Transverse colon (tissue), 4 donors: ENCODE results near the gene RPE. TPM values are rescaled to one million over a fixed set of nuclear protein-coding genes. Genes with fewer than 3 reads are reported as not detected.

Experiments used
- DNase-seq: peaks from one replicate; pipeline ENCODE4 v3.0.0-alpha.2; 2019
- H3K27ac ChIP-seq, 4 donors: fragments of 200-600 bp; sonication (generic); 2 replicates each; pipeline ENCODE4 v1.5.1; 2016 to 2018; ENCODE audit warnings: inconsistent platforms in 4 of 4
- H3K27me3 ChIP-seq: fragments of 200-600 bp; sonication (generic); 2 replicates; pipeline ENCODE4 v1.5.1; 2017; ENCODE audit warnings: inconsistent platforms
- H3K36me3 ChIP-seq, 4 donors: fragments of 200-600 bp; sonication (generic); 2 replicates each; pipeline ENCODE4 v1.5.1; 2017 to 2019; ENCODE audit warnings: inconsistent platforms in 4 of 4
- H3K4me1 ChIP-seq, 4 donors: fragments of 200-600 bp; sonication (generic); 2 replicates each; pipeline ENCODE4 v1.5.1; 2017 to 2020; ENCODE audit warnings: inconsistent platforms in 4 of 4
- H3K4me3 ChIP-seq, 4 donors: fragments of 200-600 bp; sonication (generic); 1 replicate in 1 of 4; 2 replicates in 3 of 4; pipeline versions ENCODE4 v1.5.1 to v1.6.1; 2017 to 2019; ENCODE audit warnings: inconsistent platforms in 4 of 4
- H3K9me3 ChIP-seq, 2 donors: fragments of 200-600 bp; sonication (generic); 2 replicates each; pipeline ENCODE4 v1.5.1; 2017 to 2019; ENCODE audit warnings: inconsistent platforms in 2 of 2
- CTCF ChIP-seq, 5 experiments: fragments of 200-600 bp in 3 of 5; fragments of 450-650 bp in 2 of 5; sonication (generic) in 3 of 5; IDR thresholded peaks; 1 replicate in 2 of 5; 2 replicates in 3 of 5; pipeline ENCODE4 v1.5.1; 2016 to 2017; ENCODE audit warnings: antibody characterized with exemption in 5 of 5, inconsistent platforms in 3 of 5, mild to moderate bottlenecking in 2 of 5, moderate library complexity in 1 of 5
- EP300 ChIP-seq: sonication (generic); formaldehyde crosslinking; IDR thresholded peaks from one replicate; pipeline ENCODE4 v1.6.1; 2017; ENCODE audit warnings: antibody characterized with exemption, low read depth
- POLR2A ChIP-seq: fragments of 450-650 bp; IDR thresholded peaks from one replicate; pipeline ENCODE4 v1.6.1; 2016; ENCODE audit warnings: antibody characterized with exemption, mild to moderate bottlenecking, moderate library complexity
- POLR2AphosphoS5 ChIP-seq, 3 donors: sonication (generic); formaldehyde crosslinking; IDR thresholded peaks; one replicate each; pipeline ENCODE4 v1.6.1; 2016; ENCODE audit warnings: antibody characterized with exemption in 3 of 3
- WGBS, 2 donors: methylation state at CpG; one replicate each; pipeline ENCODE4 v1.1.5; 2018; ENCODE audit warnings: low coverage in 1 of 2; 5-methylcytosine and 5-hydroxymethylcytosine counted together
- in situ Hi-C, 4 donors: fragments of 200-750 bp; cut with MboI; loops; one replicate each; pipeline versions ENCODE4 v1.15.0 to v1.15.1; 2017; ENCODE audit warnings: low sequenced_read_pairs in 3 of 4, low pct_ligation_motif_present in 1 of 4, low pct_unique_long_range_greater_than_20kb in 1 of 4
- intact Hi-C: fragments of 100-400 bp; cut with DNase I; formaldehyde crosslinking; loops from one replicate; pipeline ENCODE4 v1.15.1; 2023; ENCODE audit warnings: low total_unique reads
- total RNA-seq, 4 donors: library from RNA; depleted of rRNA; stranded (reverse); fragments of >200 nt; gene quantifications; one replicate each; pipeline ENCODE4 v1.1.0, GENCODE V29; 2016

RPE gene
- total RNA-seq, 4 donors from 2014 or later, result 13.1 to 50.0 (median 30.1) TPM

GRCh38 chr2:210027608-210028007 lies 25.2 kb downstream of the RPE start:
- WGBS, 2 donors, result 91 to 100% methylated on average over 2 of the region's 2 CpGs
- H3K4me1 ChIP-seq, result no peaks in the 10 kb centered on the region
- H3K27ac ChIP-seq, result no peak overlapping the region
- no peaks in the 10 kb centered on the region for H3K27me3 ChIP-seq
- intact Hi-C loops, result no loop called here
- H3K36me3 ChIP-seq, result peaks cover 0 to 16% (median 3%) of the 10 kb centered on the region in 4 donors
- H3K4me3 ChIP-seq, result no peak overlapping the region
- no peak for TF ChIP-seq EP300
- TF ChIP-seq CTCF (IDR thresholded peaks at IDR 0.05), result no peak
- no peak for TF ChIP-seq POLR2A
- TF ChIP-seq POLR2AphosphoS5 (IDR thresholded peaks at IDR 0.05), result no peak
- no peak for DNase-seq
- in situ Hi-C loops, result no loop called here
- no peaks in the 10 kb centered on the region for H3K9me3 ChIP-seq

- DNase-seq, result no peak
- intact Hi-C loops (no loop called here), in situ Hi-C loops (no loop called here)
- H3K4me1 ChIP-seq, result no peaks in the 10 kb centered on the region
- H3K36me3 ChIP-seq, result peaks cover 0 to 11% (median under 1%) of the 10 kb centered on the region in 4 donors
- WGBS, 2 donors, result 61 to 81% methylated on average over 2 of the region's 2 CpGs
- H3K9me3 ChIP-seq, result no peaks in the 10 kb centered on the region
- no peak overlapping the region for H3K4me3 ChIP-seq
- H3K27ac ChIP-seq, result no peak overlapping the region
- H3K27me3 ChIP-seq, result no peaks in the 10 kb centered on the region
- TF ChIP-seq POLR2AphosphoS5 (IDR thresholded peaks at IDR 0.05) (no peak), CTCF (IDR thresholded peaks at IDR 0.05) (no peak), POLR2A (no peak), EP300 (no peak)
Observed at GRCh38 chr2:210028178-210028577, 25.7 kb downstream of the RPE start.

- WGBS, 2 donors, result 51 to 65% methylated on average over 2 of the region's 2 CpGs
- peaks cover 0 to under 1% (median 0%) of the 10 kb centered on the region in 4 donors for H3K36me3 ChIP-seq
- no peak for DNase-seq
- H3K4me1 ChIP-seq, result no peaks in the 10 kb centered on the region
- no peak overlapping the region for H3K4me3 ChIP-seq
- TF ChIP-seq POLR2AphosphoS5 (IDR thresholded peaks at IDR 0.05), result no peak
- TF ChIP-seq CTCF (IDR thresholded peaks at IDR 0.05), result no peak
- no peak for TF ChIP-seq EP300
- TF ChIP-seq POLR2A, result no peak
- H3K27ac ChIP-seq, result no peak overlapping the region
- intact Hi-C loops, result no loop called here
- H3K9me3 ChIP-seq, result no peaks in the 10 kb centered on the region
- in situ Hi-C loops, result no loop called here
- no peaks in the 10 kb centered on the region for H3K27me3 ChIP-seq
Observed at GRCh38 chr2:210034087-210034683, 31.7 kb downstream of the RPE start.

- Histone ChIP-seq H3K36me3 (no peaks in the 10 kb centered on the region), H3K27ac (no peak overlapping the region), H3K27me3 (no peaks in the 10 kb centered on the region), H3K4me3 (no peak overlapping the region), H3K9me3 (no peaks in the 10 kb centered on the region), H3K4me1 (no peaks in the 10 kb centered on the region)
- in situ Hi-C loops, result no loop called here
- no peak for TF ChIP-seq POLR2AphosphoS5 (IDR thresholded peaks at IDR 0.05)
- no peak for TF ChIP-seq CTCF (IDR thresholded peaks at IDR 0.05)
- TF ChIP-seq EP300, result no peak
- TF ChIP-seq POLR2A, result no peak
- WGBS, 2 donors, result 96 to 100% methylated on average over 4 of the region's 4 CpGs
- DNase-seq, result no peak
- intact Hi-C loops, result no loop called here
Observed at GRCh38 chr2:210035679-210036078, 33.2 kb downstream of the RPE start.
